SK-N-SH (cell line): ENCODE measurements around the gene DSTN.

Experiments
- CHD2 ChIP-seq: fragments of 150-350 bp; IDR thresholded peaks from 2 replicates; pipeline ENCODE4 v1.6.1; 2018; ENCODE audit warnings: low read length; ENCODE audit not compliant: partially characterized antibody
- CTCF ChIP-seq: fragments of 200-600 bp; sonication (generic); IDR thresholded peaks from 2 replicates; pipeline ENCODE4 v1.6.1; 2017; ENCODE audit warnings: antibody characterized with exemption, mild to moderate bottlenecking, moderate library complexity
- TF ChIP-seq, protein P1 (sequence below): IDR thresholded peaks from 2 replicates; pipeline ENCODE4 v1.4.0; 2012; ENCODE audit warnings: low read depth, borderline replicate concordance

DNA sequence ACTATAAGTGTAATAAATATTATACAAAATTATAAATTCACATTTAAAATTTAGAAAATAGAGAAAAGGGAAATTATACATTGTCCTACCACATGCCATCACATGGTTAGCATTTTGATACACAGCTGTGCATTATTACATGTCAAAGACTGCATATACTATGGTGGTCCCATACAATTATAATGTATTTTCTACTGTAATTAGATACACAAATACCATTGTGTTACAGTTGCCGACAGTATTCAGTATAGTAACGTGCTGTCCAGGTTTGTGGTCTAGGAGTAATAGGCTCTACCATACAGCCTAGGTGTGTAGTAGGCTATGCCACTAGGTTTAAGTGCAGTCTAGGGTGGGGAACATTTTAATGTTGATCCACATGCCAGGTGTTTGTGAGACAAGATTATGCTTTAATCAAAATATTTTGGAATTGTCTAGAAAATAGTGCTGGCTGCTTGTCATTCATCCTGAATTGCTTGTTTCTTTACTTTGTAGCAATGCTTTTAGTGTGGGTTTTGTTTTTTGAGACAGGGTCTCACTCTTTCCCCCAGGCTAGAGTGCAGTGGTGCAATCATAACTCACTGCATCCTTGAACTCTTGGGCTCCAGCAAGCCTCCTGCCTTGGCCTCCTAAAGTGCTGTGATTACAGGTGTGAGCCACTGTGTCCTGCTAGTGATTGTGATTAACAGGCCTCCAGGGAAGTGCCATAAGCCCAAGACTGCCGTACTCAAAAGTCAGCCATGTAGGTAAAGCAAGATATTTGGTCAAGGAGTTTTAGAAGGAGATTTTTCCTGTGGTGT is 39.0 kb downstream of the DSTN start:
- TF ChIP-seq, protein P1, sequence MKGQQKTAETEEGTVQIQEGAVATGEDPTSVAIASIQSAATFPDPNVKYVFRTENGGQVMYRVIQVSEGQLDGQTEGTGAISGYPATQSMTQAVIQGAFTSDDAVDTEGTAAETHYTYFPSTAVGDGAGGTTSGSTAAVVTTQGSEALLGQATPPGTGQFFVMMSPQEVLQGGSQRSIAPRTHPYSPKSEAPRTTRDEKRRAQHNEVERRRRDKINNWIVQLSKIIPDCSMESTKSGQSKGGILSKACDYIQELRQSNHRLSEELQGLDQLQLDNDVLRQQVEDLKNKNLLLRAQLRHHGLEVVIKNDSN: no peak
- TF ChIP-seq CTCF (no peak), CHD2 (no peak)
